GM13977 (cell line): ENCODE data around the gene SPATA24.

Source experiments
- DNase-seq: peaks from one replicate; pipeline ENCODE4 v3.0.0; 2012; ENCODE audit warnings: low spot score
- CTCF ChIP-seq: IDR thresholded peaks from 2 replicates; pipeline ENCODE4 v1.5.1; 2012; ENCODE audit warnings: mild to moderate bottlenecking, control low read depth; ENCODE audit not compliant: insufficient read depth; ENCODE audit errors: extremely low read depth, missing control alignments
- in situ Hi-C: fragments of 300-500 bp; cut with MboI; formaldehyde crosslinking; loops from one replicate; pipeline ENCODE4 v1.12.0; 2022; ENCODE audit warnings: low sequenced_read_pairs, low pct_unique_long_range_greater_than_20kb, mixed read lengths, inconsistent platforms; ENCODE audit not compliant: unreplicated experiment

Gene SPATA24

DNA sequence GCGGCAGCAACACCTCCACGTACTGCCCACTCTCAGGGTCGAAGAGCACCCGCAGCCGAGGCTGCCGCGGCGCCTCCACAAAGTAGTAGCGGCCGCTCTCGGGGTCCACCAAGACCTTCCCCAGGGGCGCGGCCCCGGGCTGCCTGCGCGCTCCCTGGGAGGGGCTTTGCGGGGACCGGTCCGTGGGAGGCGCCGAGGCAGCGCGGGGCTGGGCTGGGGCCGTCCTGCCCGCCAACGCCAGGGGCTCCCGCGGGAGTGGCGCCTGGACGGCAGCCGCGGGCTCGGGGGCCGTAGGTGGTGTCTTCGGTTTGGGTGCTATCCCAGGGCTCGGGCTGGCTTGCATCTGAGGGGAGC, 11.6 kb downstream of the SPATA24 start:
- no peak for TF ChIP-seq CTCF
- no peak for DNase-seq
- in situ Hi-C loops, result no loop called here

DNA sequence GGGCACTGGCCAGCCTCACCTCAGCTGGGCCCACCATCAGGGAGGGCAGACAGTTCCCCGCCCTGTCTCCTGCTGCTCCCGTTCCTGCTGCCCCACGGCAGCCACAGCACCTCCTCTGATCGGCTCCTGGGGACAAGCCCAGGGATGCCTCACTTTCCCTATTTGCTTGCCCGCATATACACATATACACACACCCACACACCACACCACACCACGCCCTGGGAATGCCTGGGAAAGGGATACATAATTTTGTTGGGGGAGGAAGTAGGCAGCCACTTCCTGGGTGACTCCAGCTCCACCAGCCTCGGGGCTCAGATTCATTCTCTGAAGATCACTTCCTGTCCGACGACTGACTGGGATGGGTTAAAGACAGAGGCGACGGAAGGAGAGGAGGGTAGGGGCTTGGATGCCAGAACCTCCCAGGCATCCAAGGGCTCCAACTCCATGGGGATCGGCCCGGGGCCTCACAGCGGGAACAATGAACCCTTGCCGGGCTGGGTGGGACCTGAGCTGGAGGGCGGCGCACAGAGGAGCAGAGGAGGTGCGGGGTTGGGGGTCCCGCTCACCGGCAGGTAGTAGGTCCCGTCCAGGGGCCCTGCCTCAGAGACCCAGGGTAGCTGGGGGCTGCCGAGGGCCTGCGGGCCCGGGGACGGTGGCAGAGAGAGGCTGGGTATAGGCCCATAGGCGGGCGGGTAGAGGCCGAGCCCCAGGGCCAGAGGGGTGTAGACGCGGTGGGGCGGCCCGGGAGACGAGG, 12.1 kb downstream of the SPATA24 start:
- TF ChIP-seq CTCF, result no peak
- in situ Hi-C loops, result no loop called here

GRCh38 chr5:139390639-139391569, 13.0 kb downstream of the SPATA24 start:
- in situ Hi-C loops, result no loop called here
- DNase-seq, result peak; percentile 38
- TF ChIP-seq CTCF, result no peak

More for the DNA sequence above, 12.1 kb downstream of the SPATA24 start:
- peak; percentile 64 for DNase-seq

GRCh38 chr5:139389701-139390638, 13.9 kb downstream of the SPATA24 start, which contains the start of gene MZB1:
MZB1 (minus strand) TSS chr5:139389913; CDS start chr5:139389856, 57 bp downstream.
- no peak for TF ChIP-seq CTCF
- DNase-seq, result peak; percentile 92
- in situ Hi-C loops, result no loop called here

DNA sequence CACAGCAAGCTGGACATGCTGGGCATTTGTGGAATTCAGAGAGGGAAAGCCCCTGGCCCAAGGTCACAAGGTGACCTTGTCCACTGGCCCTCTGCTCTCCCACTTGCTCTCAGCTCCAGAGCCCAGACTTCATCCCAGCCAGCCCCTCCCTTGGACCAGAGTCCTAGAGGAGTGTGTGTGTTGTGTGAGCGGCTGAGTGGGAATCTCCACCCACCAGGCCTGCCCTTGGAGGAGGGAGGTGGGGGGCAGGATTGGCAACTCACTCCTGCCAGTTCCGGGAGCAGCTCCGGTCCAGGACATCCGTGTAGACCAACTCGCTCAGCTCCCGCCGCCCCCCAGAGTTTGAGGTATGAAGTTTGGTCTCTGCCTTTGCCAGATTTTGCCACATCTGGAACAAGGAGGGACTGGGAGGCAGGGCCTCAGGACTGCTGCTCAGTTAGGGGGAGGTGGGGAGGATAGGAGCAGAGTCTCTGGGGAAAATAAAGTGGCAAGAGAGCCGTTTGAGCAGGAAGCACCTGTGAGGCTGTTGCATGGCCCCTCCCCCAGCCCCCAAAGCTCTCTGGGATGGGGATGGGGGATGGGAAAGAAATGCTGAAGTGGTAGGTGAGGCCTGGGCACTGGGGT, 15.6 kb downstream of the SPATA24 start:
- no peak for TF ChIP-seq CTCF
- DNase-seq, result peak; percentile 57

More for the DNA sequence above, 15.6 kb downstream of the SPATA24 start:
- in situ Hi-C loops, result no loop called here
